VCaP (cell line): Measurements from ENCODE around the gene PCSK4.

Experiments used
- H3K27ac ChIP-seq: fragments of 450-650 bp; 2 replicates; pipeline ENCODE4 v1.5.1; 2017
- TF ChIP-seq, protein P1 (sequence below): fragments of 450-650 bp; conservative IDR thresholded peaks from 2 replicates; pipeline ENCODE4 v1.5.1; 2017; ENCODE audit warnings: mild to moderate bottlenecking, moderate library complexity

Gene PCSK4

DNA sequence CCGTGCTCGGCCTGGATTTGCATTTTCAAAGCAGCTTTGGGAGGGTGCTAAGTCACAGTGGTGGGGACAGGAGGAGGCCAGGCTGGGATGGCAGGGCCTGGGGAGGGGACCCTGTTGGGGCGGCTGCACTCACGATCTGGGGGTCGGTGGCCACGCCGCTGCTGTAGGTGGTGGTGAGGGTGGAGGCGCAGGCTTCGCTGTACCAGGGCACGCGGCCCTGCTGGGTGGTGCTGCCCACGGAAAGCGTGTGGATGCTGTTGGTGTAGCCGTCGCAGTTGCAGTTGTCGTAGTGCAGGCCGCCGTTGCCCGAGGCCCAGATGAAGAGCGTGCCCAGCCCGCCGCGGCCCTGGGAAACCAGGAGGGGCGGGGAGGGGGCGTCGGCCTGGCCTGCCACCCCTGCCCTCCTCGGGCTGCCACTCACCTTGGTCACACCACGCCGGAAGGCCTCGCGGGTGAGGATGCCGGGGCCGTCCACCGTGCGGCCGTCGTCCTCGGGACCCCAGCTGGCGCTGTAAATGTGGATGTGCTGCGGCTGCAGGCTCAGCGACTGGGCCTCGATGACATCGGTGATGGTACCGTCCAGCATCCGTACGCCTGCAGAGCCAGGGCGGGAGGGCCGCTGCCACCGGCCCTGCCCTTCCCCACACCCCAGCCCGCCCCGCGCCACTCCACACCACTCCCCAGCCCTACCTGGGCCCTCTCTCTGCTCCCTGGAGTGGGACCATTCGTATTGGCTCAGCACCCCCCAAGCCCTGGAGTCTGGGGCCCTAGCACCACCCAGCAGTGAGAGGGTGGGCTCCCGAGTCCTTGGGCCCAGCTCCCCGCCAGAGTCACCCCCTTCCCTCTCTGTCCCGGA lies 3.2 kb downstream of the PCSK4 start:
- no peak overlapping the region for H3K27ac ChIP-seq
- TF ChIP-seq, protein P1, sequence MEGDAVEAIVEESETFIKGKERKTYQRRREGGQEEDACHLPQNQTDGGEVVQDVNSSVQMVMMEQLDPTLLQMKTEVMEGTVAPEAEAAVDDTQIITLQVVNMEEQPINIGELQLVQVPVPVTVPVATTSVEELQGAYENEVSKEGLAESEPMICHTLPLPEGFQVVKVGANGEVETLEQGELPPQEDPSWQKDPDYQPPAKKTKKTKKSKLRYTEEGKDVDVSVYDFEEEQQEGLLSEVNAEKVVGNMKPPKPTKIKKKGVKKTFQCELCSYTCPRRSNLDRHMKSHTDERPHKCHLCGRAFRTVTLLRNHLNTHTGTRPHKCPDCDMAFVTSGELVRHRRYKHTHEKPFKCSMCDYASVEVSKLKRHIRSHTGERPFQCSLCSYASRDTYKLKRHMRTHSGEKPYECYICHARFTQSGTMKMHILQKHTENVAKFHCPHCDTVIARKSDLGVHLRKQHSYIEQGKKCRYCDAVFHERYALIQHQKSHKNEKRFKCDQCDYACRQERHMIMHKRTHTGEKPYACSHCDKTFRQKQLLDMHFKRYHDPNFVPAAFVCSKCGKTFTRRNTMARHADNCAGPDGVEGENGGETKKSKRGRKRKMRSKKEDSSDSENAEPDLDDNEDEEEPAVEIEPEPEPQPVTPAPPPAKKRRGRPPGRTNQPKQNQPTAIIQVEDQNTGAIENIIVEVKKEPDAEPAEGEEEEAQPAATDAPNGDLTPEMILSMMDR, result no peak

DNA sequence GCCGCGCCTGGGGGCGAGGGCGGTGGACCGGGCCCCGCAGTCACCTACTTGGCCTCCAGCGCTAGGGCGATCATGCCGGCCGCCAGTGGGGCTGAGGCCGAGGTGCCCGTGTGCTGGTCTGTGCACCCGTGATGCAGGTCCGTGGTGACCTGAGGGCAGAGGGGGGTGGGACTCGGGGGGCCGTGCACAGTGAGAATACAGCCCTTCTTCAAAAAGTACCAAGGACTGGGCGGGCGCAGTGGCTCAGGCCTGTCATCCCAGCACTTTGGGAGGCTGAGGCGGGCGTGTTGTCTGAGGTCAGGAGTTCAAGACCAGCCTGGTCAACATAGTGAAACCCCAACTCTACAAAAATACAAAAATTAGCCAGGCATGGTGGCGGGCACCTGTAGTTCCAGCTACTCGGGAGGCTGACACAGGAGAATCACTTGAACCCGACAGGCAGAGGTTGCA lies 6.1 kb downstream of the PCSK4 start:
- TF ChIP-seq, protein P1, result no peak
- H3K27ac ChIP-seq, result no peak overlapping the region

DNA sequence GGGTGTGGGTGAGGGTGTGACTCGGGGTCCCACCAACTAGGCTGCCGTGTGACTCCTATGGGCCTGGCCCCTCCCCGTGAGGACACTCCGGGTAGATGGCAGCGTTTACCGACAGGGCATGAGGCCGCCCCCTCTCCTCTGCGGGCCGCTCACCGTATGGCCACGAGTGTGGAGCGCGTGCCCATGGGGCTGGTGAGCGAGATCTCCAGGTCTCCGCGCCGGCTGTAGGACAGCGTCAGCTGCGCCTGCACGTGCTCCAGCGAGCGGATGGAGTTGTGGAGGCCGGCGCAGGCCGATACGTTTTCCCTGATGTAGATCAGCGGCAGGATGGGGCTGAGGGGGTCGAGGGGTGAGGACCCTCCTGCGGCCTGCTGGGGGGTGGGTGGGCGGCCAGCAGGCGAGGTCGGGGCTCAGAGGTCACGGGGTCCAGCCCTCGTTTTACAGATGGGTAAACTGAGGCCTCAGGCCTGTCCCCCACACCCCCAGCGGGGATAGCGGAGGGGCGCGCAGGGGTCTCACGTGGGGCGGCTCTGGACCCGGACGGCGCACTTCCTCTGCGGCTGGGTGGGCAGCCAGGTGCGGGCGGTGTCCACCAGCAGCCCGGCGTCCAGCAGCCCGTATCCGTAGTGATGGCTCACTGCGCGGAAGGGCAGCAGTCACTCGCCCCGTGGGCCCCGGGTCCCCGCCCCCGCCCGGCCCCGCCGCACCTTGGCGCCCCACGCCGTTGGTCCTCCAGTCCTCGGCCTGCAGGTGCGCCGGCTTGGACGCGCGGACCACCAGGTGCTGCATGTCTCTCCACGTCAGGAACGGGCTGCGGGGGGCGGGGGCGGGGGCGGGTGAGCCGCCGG lies 6.8 kb downstream of the PCSK4 start:
- TF ChIP-seq, protein P1, result no peak
- no peak overlapping the region for H3K27ac ChIP-seq

DNA sequence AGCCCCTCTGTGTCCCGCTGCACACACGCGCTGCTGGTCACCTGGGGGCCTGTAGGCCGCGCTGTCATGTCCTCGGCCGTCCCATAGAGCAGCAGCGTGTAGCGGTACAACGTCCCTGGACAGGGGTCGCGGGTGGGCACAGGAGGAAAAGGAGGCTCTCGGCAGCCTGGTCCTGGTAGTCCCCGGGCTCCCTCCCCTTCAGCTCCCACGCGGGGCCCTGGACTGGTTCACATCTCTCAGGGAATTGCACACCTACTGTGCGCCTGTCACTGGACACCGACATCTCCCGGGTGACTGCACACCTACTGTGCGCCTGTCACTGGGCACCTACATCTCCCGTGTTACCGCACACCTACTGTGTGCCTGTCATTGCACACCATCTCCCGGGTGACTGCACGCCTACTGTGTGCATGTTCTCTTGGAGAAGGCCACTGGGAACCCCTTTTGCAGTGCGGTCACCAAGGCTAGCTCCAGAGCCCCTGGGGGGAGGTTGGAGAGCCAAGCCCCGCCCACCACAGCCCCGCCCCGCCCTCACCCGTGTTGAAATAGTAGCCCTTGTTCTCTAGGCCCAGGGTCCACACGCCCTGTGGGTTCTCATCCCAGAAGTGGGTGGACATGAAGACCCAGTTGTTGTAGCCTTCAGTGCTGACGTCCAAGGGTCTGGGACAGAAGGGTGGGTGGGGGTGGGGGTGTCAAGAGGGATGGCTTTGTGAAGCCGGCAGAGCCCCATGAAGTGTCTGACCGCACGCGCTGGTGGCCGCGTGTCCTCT lies 7.6 kb downstream of the PCSK4 start:
- H3K27ac ChIP-seq, result no peak overlapping the region
- TF ChIP-seq, protein P1, result no peak

DNA sequence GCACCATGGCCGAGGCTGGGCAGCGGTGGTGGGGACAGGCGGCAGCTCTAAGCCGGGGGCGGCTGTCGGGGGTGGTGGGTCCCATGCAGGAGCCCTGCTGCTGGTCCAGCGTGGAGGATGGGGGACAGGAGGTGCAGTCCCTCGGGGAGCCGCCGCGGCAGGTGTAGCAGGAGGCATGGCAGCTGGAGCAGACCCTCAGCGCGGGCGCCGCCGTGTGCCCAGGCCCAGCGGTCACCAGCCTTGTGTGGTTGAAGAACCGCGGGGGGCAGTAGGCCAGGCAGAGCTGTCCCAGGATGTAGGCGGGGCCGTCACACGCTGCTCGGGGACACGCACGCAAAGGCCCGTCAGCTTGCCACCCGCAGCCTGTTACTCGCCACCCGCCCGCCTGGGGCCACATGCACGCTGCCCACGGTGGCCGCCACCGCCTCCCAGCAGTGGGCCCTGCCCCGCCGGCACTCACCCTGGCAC lies 8.2 kb downstream of the PCSK4 start:
- H3K27ac ChIP-seq, result no peak overlapping the region
- TF ChIP-seq, protein P1, result no peak

DNA sequence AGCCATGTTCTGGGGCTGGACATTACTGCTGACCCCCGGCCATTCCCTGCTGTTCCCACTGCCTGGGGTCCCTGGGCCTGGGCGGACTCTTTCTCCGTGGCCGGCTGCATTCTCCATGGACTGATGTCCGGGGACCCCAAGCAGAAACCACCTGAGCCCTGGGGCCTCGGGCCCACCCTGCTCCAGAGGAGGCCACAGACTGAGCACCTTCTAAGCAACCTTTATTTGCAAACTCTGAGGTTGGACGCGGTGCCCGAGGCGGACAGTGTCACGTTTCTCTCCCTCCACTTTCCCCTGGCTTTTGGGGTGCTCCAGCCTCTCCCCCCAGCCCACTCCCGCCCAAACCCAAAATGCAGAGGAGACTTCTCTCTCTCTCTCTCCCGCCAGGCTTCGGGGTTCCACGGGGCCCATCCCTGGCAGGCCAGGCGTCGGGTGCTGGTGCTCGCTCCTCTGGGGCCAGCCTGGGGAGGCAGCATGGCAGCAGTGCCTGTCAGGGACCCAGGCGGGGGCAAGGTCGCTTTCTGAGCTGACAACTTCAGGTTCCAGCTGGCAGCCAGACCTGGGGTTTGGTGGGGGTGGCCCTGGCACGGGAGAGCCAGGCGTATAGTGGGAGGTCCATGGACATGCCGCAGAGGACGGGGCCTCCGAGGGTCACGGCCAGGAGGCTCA lies 8.8 kb downstream of the PCSK4 start:
- no peak overlapping the region for H3K27ac ChIP-seq
- TF ChIP-seq, protein P1, result no peak
